Testis (tissue), 3 donors: ENCODE results near the gene ABCG1. TPM values are rescaled to one million over a fixed set of nuclear protein-coding genes. Genes with fewer than 3 reads are reported as not detected.

Experiments
- DNase-seq: peaks from one replicate; pipeline ENCODE4 v3.0.0-alpha.2; 2019
- H3K27ac ChIP-seq, 2 donors: fragments of 200-600 bp; sonication (generic); one replicate each; pipeline ENCODE4 v1.5.1; 2019
- H3K27me3 ChIP-seq: fragments of 200-600 bp; sonication (generic); one replicate; pipeline ENCODE4 v1.5.1; 2019
- H3K36me3 ChIP-seq: fragments of 200-600 bp; sonication (generic); one replicate; pipeline ENCODE4 v1.5.1; 2017; ENCODE audit warnings: low read depth; ENCODE audit errors: missing control alignments
- H3K4me1 ChIP-seq: fragments of 200-600 bp; sonication (generic); one replicate; pipeline ENCODE4 v1.5.1; 2019
- H3K4me3 ChIP-seq, 2 donors: fragments of 200-600 bp; sonication (generic); one replicate each; pipeline ENCODE4 v1.5.1; 2017 to 2019
- H3K9me3 ChIP-seq: fragments of 200-600 bp; sonication (generic); one replicate; pipeline ENCODE4 v1.5.1; 2017
- POLR2A ChIP-seq: fragments of 450-650 bp; IDR thresholded peaks from one replicate; pipeline ENCODE4 v1.6.1; 2017; ENCODE audit warnings: antibody characterized with exemption, mild to moderate bottlenecking, moderate library complexity
- WGBS, 2 donors: methylation state at CpG; one replicate each; pipeline ENCODE4 v1.1.5; 2018; 5-methylcytosine and 5-hydroxymethylcytosine counted together
- intact Hi-C: fragments of 100-400 bp; cut with DNase I; formaldehyde crosslinking; loops from one replicate; pipeline ENCODE4 v1.15.1; 2023; ENCODE audit warnings: low total_unique reads
- polyA plus RNA-seq: library from polyadenylated mRNA; stranded (reverse); fragments of 350-450 nt; fragmentation: Illumina TruSeq; extraction: RNeasy Lipid Tissue Mini Kit (QIAGEN cat#74804); gene quantifications from one replicate; pipeline ENCODE4 v1.2.3, GENCODE V29; 2014; ENCODE audit warnings: low read depth, low replicate concordance; ENCODE audit not compliant: insufficient read depth
- total RNA-seq, 2 donors: library from RNA; depleted of rRNA; stranded (reverse); fragments of >200 nt; gene quantifications; one replicate each; pipeline ENCODE4 v1.2.3, GENCODE V29; 2016
- TF ChIP-seq, protein P1 (sequence below), 3 experiments: fragments of 450-650 bp in 2 of 3; fragments of 200-600 bp in 1 of 3; sonication (generic) in 1 of 3; IDR thresholded peaks; one replicate each; pipeline ENCODE4 v1.5.1; 2016 to 2019; ENCODE audit warnings: antibody characterized with exemption in 3 of 3, mild to moderate bottlenecking in 2 of 3, moderate library complexity in 1 of 3

Gene ABCG1
- total and polyA plus RNA-seq, 3 donors from 2014 or later: 4.6 to 5.9 (median 5.1) TPM

DNA sequence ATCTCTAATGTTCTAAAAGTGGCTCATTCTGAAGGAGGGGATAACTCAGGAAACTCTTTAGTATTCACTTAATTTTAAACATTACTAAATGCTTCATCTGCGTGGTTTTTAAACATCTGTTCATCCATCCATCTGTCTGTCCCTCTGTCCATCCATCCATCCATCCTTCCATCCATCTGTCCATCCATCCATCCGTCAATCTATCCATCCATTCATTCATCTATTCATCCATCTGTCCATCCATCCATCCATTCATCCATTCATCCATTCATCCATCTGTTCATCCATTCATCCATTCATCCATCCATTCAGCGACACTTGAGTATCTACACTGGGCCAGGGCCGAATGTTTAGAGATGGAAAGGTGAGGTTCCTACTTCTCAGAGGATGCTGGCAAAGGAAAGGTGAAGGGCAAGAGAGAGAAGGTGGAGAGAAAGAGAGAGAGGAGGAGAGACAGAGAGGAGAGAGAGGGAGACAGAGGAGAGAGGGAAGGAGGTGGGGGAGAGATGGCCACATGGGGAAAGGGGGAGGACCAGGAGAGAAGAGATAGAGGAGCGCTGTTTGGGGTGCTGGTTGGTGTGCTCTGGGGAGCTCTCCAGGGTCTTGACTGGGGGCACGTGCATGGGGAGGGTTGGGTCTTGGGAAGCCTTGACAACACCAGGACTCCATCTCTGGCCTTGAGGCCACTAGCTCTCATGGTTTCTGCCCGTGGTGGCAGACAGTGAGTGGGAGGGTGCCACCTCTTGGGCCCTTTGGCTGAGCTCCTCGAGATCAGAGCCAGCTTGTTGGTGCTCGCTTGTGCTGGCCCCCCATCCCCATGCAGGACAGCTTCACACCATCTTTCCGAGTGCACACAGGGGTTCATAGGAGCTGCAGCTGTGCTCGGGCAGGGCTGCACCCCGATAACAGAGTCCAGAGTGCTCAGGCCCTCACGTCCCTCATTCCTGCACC, 45.6 kb downstream of the ABCG1 start:
- WGBS, 2 donors: 84 to 88% methylated on average over 8 to 13 of the region's 13 CpGs
- no peak for DNase-seq
- Histone ChIP-seq H3K36me3 (no peaks in the 10 kb centered on the region), H3K4me1 (no peaks in the 10 kb centered on the region), H3K4me3 (no peak overlapping the region), H3K27me3 (no peaks in the 10 kb centered on the region), H3K9me3 (no peaks in the 10 kb centered on the region), H3K27ac (no peak overlapping the region)
- intact Hi-C loops: no loop called here
- TF ChIP-seq, protein P1, sequence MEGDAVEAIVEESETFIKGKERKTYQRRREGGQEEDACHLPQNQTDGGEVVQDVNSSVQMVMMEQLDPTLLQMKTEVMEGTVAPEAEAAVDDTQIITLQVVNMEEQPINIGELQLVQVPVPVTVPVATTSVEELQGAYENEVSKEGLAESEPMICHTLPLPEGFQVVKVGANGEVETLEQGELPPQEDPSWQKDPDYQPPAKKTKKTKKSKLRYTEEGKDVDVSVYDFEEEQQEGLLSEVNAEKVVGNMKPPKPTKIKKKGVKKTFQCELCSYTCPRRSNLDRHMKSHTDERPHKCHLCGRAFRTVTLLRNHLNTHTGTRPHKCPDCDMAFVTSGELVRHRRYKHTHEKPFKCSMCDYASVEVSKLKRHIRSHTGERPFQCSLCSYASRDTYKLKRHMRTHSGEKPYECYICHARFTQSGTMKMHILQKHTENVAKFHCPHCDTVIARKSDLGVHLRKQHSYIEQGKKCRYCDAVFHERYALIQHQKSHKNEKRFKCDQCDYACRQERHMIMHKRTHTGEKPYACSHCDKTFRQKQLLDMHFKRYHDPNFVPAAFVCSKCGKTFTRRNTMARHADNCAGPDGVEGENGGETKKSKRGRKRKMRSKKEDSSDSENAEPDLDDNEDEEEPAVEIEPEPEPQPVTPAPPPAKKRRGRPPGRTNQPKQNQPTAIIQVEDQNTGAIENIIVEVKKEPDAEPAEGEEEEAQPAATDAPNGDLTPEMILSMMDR (IDR thresholded peaks at IDR 0.05): no peak
- TF ChIP-seq POLR2A: no peak

DNA sequence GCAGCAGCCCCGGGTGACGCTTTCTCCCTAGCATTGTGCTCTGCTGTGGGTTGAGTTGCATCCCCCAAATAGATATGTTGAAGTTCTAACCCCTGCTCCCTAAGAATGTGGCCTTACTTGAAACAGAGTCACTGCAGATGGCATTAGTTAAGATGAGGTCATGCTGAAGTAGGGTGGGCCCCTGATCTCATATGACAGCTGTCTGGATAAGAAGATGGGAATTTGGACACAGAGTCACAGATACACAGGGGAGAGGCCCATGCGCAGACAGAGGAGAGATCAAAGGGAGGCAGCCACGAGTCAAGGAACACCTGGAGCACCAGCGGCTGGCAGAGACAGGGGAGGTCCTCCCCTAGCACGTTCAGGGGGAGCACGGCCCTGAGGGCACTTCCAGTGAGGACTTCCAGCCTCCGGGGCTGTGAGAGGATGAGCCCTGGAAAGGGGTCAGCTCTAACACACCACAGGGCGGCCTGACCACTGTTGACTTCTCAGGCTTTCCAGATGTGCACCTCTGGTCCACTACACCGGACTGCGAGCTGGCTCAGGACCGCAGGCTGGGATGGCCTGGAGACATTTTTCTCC, 46.4 kb downstream of the ABCG1 start:
- Histone ChIP-seq H3K36me3 (no peaks in the 10 kb centered on the region), H3K4me1 (no peaks in the 10 kb centered on the region), H3K9me3 (no peaks in the 10 kb centered on the region), H3K27me3 (no peaks in the 10 kb centered on the region), H3K4me3 (no peak overlapping the region), H3K27ac (no peak overlapping the region)
- intact Hi-C loops: no loop called here
- TF ChIP-seq POLR2A: no peak
- TF ChIP-seq, protein P1 (IDR thresholded peaks at IDR 0.05): no peak
- DNase-seq: no peak
- 74 to 84% methylated on average over 8 to 12 of the region's 12 CpGs for WGBS, 2 donors

DNA sequence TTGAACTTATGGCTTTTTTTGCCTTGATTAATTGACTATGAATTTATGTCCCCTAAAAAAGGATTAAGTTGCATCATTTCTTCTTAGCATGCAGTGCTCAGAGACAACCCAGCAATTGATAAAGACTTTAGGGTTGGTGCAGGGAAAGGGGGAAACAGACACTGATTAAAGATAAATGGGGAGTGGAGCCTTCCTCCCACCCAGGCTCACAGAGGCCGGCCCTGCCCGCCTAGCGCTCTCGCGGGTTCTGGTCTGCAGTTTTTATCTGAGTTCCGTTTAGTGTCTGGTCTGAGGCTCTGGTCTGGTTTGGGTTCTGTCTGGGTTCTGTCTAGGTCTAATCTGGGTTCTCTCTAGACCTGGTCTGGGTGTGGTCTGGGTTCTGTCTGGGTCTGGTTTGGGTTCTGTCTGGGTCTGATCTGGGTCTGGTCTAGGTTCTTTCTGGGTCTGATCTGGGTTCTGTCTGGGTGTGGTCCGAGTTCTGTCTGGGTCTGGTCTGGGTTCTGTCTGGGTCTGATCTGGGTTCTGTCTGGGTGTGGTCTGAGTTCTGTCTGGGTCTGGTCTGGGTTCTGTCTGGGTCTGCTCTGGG, 48.1 kb downstream of the ABCG1 start:
- no peak overlapping the region for H3K4me3 ChIP-seq
- no peaks in the 10 kb centered on the region for H3K27me3 ChIP-seq
- 65 to 71% methylated on average over 6 to 7 of the region's 7 CpGs for WGBS, 2 donors
- intact Hi-C loops: no loop called here
- no peak overlapping the region for H3K27ac ChIP-seq
- no peaks in the 10 kb centered on the region for H3K36me3 ChIP-seq
- TF ChIP-seq POLR2A: no peak
- TF ChIP-seq, protein P1 (IDR thresholded peaks at IDR 0.05): no peak
- no peaks in the 10 kb centered on the region for H3K4me1 ChIP-seq
- no peak for DNase-seq
- no peaks in the 10 kb centered on the region for H3K9me3 ChIP-seq

DNA sequence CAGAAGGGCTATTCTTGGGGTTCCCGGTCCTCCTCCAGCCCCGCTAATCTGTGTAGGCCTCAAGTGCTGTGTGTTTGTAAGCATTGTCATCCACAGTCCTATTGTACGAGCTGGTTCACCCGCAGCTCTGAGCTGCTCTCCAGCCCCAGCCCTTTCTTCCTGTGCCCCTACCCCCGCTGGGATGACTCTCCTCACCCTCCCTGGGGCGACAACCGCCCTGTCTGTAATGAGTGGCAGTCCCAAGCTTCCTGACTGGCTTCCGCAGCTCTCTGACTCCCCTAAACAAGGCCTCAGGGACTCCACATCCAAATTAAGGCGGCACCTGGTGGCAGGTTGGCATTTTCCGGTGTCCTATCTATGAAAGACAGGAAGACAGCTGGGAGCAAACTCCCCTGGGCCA, 50.4 kb downstream of the ABCG1 start:
- H3K27ac ChIP-seq: no peak overlapping the region
- TF ChIP-seq, protein P1 (IDR thresholded peaks at IDR 0.05): no peak
- TF ChIP-seq POLR2A: no peak
- no peaks in the 10 kb centered on the region for H3K9me3 ChIP-seq
- 87 to 91% methylated on average over 6 to 10 of the region's 10 CpGs for WGBS, 2 donors
- intact Hi-C loops: no loop called here
- H3K4me3 ChIP-seq: no peak overlapping the region
- H3K4me1 ChIP-seq: no peaks in the 10 kb centered on the region
- no peaks in the 10 kb centered on the region for H3K27me3 ChIP-seq
- H3K36me3 ChIP-seq: no peaks in the 10 kb centered on the region
- no peak for DNase-seq
